ENCODE measurements around the gene DDX27.
"Not testable (repeated sequence)": the region's sequence is repeated elsewhere in the genome, so short reads cannot be mapped to it uniquely, and the experiment has no call there.

The DDX27 gene

DNA sequence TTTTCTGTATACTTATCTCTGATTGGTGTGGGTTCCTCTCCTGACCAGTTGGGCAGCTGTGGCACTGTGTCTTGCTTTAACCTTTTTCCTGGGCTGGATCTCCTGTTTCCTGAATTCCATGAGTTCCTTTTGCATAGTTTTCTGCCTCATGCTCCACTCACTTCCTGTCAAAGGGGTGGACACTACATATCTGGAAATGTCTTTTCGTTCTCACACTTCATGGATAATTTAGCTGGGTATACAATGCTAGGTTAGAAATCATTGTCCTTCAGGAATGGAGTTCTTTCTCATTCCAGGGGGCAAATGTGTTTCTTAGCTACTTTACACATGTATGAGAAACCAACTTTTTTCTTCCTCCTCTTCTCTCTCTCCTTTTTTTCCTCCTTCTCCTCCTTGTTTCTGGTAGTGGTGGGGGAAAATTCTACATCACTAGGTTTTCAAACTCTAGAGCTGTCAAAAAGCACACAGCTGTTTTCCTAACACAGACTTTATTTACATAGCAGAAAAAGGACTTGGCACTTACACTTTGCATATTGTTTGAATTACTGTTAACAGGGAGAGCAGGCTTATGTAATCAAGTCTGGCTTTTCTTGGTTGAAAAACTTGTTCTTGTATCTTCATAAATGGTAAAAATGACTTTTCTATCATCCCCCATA lies 9.0 kb upstream of the DDX27 start:
- DNase-seq = no peak

GRCh38 chr20:49210757-49211110 lies 8.5 kb upstream of the DDX27 start:
- no peak for DNase-seq

- DNase-seq = no peak
These were observed 4.6 kb upstream of the DDX27 start for GRCh38 chr20:49214571-49214970.

GRCh38 chr20:49215232-49215631 lies 4.0 kb upstream of the DDX27 start:
- no peak for DNase-seq

DNA sequence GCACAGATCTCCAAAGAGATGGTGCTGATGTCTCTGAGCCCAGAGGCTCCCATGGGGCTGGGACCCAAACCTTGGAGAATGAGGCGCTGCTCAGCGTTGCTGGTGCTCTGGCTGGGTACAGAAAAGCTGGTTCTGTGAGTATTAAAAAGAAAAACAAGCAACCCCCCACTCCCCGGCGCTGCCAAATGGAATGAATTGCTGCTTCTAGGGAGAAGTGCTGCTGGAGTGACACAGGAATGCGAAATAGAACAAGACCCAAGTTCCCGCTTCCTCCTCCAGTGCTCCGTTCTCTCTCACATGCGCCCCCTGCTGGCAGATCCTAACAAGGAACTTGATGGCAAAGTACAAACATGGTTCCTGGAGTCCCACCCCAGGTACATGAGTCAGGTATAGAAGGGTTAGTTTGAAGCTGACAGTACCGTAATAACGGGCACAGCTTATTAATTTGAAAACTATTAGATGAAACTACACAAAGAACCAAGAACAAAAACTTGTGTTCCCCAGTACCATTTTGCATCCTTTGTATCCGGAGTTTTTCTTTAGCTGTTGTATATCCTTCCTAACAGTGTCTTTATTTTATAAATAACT lies 2.1 kb upstream of the DDX27 start:
- peak; percentile 99 for DNase-seq

- not testable (repeated sequence) for DNase-seq
These were observed 501 bp upstream of the DDX27 start for GRCh38 chr20:49218739-49219090.

DNA sequence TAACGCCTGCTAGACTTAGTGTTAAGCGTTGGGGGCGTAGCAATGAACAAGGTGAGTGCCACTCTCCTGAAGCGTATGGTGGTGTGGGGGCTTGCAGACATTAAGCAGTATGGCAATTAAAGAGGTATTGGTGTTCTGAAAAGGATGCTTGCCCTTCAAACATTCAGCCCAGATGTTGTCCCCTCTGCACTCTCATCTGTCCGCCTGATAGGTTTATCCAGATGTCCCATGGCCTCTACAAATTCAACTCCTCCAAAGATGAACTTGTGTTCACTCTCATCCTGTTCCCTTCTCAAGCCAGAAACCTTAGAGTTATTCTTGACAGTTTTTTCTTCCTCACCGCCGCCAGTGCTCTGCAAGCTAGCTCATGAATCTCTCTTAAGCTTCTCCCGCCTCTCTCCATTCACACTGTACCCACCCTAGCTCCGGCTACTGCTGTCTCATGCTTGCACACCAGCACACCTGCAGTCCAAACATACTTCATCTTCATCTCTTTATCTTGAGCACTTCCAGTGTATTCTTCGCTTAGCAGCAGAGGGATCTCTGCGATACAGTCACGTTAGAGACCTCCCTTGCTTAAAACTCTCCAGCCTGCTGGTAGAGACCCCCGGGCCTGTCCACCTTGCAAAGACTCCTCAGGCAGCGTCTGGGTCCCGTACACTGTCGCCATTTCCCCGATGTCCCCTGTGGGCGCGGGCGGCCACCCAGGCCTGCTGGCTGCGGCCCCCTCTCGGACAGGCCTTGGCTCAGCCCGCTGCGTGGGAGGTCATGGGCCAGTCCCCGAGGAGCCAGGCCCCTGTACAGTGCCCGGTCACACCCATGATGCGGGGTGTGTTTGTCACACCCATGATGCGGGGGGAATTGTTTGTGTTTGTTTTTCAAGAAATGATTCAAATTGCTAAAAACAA lies 962 bp downstream of the DDX27 start:
- DNase-seq = no peak

- DNase-seq = no peak
These were observed 6.7 kb downstream of the DDX27 start for GRCh38 chr20:49225896-49226295.

- no peak for DNase-seq
These were observed 9.5 kb downstream of the DDX27 start for GRCh38 chr20:49228676-49229075.

- DNase-seq = no peak
These were observed 10.2 kb downstream of the DDX27 start for GRCh38 chr20:49229381-49229780.

GRCh38 chr20:49230021-49230420 lies 10.8 kb downstream of the DDX27 start:
- no peak for DNase-seq

DNA sequence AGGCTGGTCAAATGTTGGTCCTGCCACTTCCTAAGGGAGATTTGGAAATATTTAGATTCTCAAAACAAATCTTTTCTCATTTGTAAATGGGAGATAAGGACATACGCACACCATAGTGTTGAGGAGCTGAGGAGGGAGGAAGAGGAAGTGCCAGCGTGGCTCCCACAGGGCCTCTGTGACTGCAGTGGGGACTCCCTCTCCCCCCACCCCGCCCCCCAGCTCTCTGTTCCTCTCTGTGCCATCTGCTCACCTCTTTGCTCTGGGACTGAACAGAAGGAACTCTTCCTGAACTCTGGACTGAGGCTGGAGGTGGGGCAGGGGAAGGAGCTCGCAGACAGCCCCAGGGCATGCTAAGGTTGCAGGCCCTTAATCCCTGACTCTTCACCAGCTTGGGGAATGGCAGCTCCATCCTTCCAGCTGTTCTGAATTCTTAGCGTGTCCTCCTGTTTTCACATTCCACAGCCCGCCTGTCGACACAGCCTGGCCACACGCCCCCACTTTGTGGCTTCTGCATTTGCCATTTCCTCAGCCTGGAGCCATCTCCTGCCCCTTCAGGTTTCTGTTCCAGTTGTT lies 11.4 kb downstream of the DDX27 start:
- no peak for DNase-seq

GRCh38 chr20:49231471-49231870 lies 12.3 kb downstream of the DDX27 start:
- no peak for DNase-seq

GRCh38 chr20:49233226-49233625 lies 14.0 kb downstream of the DDX27 start:
- no peak for DNase-seq

DNA sequence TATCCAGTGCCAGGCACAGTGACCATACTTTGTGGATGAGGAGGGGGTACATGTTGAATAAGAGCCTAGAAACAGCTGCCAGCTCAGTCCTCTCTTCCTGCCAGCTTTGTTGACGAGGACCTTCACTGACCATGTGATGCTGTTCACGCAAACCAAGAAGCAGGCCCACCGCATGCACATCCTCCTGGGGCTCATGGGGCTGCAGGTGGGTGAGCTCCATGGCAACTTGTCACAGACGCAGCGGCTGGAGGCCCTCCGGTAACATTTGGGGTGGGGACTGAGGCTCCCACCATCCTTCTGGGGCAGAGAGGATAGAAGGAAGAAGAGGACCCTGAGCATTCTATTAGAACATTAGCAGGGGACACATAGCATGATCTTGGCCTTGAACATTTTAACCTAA lies 15.6 kb downstream of the DDX27 start:
- no peak for DNase-seq

DNA sequence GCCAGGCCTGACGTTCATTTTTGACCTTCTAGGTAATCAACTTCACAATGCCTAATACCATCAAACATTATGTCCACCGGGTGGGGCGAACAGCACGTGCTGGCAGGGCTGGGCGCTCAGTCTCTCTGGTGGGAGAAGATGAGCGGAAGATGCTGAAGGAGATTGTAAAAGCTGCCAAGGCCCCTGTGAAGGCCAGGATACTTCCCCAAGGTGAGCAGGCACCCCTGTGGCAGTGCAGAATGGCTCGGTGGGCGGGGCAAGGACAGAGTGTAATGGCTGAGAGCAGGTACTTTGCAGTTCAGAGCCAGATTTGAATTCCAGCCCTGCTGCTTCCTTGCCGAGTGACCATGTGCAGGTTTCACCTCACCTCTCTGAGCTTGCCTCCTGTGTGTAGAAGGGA lies 17.1 kb downstream of the DDX27 start:
- no peak for DNase-seq

DNA sequence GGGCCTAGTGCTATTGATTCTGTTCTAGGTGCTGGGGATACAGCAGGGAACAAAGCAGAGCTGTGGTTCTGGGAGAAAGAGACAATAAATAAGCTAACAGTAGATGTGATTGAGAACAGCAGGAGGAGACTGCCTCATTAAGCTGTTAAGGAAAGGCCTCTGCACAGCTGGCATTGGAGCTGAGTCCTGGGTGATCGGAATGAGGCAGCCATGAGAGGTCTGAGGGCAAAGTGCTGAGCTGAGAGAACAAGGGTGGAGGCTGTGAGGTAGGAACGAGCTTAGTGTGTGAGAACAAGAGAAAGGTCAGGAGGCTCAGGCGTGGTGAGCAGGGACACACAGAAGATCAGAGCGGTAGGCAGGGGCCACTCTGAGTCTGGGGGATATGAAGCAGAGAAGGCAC lies 18.3 kb downstream of the DDX27 start:
- DNase-seq = no peak

- no peak for DNase-seq
These were observed 26.9 kb downstream of the DDX27 start for GRCh38 chr20:49245921-49246740.

DNA sequence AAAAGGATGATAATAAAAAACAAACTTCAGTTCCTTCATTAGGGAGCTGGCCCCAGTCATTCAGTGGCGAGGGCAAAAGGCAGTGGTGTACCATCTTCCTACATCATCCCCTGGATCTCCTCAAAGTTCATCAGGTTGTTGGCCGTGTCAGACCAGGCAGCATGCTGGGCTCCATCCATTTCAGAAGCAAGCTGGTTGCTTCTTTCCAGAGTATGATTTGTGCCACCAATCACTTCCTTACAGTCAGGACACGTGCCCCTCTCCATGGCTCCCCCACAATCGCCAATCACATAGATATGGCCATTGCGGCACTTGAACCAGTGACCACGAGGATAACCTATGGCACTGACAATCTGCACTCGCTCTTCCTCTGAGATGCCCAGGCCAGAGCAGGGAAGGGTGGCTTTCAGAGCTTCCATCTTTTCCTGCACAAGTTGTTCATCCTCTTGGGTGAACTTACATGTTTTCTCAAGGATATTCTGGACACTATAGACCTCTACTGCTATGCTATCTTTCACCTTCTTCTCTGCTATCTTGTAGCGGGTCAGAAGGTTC lies 28.0 kb downstream of the DDX27 start:
- no peak for DNase-seq

DNA sequence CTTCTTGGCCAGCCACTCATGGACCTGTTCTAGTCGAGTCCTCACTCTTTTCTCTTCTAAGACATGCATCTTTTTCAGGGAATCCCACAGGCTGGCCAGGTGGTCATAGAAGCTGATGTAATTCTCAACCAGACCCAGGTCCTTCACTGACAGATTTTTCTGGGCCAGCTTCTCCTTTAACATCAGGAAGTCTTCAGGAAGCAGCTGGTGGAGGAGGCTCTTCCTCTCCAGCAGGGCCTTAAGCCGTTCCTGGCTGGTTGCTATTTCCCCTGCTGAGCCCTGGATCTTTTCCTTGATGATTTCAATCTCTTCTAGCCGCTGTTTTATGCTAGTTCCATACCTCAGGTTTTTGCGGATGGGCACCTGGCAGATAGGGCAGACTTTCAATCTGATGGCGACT lies 28.6 kb downstream of the DDX27 start:
- no peak for DNase-seq

DNA sequence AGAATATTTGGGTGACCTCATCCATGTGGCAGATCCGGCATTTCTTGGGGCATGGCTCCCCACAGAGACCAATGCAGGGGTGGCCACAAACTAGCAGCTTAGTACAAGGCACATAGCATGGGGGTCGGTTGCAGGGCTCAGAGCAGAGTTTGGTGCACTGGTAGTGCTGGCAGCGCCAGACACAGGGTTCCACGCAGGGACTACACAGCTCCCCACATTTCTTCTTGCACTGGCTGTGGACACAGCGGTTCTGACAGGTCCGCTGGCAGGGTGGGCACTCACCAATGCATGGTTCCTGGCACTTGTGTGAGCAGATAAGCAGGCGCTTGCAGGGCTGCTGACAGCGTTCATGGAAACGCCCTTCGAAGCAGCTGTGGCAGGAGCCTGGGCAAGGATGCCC lies 29.1 kb downstream of the DDX27 start:
- no peak for DNase-seq

DNA sequence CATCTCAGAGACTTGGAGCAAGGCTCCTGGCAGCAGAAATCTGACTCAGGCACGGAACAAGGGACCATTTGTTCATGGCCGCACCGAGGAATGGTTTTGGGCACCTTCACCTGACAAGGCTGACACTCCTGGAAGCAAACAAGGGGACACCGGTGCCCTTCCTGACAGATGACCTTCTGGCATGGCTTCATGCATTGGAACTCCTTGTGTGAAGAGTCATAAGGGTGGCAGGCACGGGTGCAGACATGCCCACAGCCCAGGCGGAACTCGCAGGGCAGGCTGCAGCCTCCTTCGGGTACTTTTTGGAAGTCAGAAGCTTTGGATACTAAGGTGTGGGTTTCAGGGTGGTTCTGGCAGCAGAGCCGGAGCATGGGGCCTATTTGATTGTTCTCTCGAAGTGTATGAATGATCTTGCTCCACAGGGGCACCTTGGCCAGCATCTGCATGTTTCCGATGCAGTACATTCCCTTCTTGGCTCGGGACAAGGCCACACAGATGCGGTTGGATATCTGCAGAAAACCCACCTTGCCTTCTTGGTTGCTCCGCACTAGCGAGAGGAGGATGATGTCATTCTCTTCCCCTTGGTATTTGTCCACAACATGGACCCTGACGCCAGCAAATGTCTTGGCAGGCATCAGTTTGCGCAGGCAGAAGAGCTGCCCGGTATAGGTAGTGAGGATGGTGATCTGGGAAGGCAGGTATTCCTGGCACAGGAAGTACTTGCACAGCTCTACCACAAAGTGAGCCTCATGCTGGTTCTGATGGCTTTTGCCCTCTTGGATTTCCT lies 29.9 kb downstream of the DDX27 start:
- no peak for DNase-seq
